SK-N-SH (cell line): ENCODE measurements around the gene PLA2G6. TPM values are rescaled to one million over a fixed set of nuclear protein-coding genes. Genes with fewer than 3 reads are reported as not detected.

ENCODE experiments used
- CTCF ChIA-PET: fragments of 300-600, 350-600 bp; formaldehyde crosslinking; extraction: SDS; loops from one replicate; lab custom pipeline; 2021; lab: Yijun Ruan, JAX
- POLR2A ChIA-PET: fragments of 350-600 bp; sonication (Branson Sonifier 250); formaldehyde crosslinking; extraction: SDS; loops from one replicate; lab custom pipeline; 2020; ENCODE audit warnings: antibody characterized with exemption, inconsistent platforms; lab: Yijun Ruan, JAX
- DNase-seq: peaks from one replicate; pipeline ENCODE4 v3.0.0; 2012
- H2AFZ ChIP-seq: fragments of 200-600 bp; sonication (generic); 2 replicates; pipeline ENCODE4 v1.8.1; 2016; ENCODE audit warnings: antibody characterized with exemption, mild to moderate bottlenecking, low read depth
- H3F3A ChIP-seq: fragments of 200-600 bp; sonication (generic); replicated peaks from 2 replicates; pipeline ENCODE3; 2016; ENCODE audit warnings: antibody characterized with exemption, mild to moderate bottlenecking; ENCODE audit not compliant: insufficient read depth
- H3K27ac ChIP-seq, 2 experiments: fragments of 200-500 bp in 1 of 2; fragments of 200-600 bp in 1 of 2; sonication (Bioruptor generic) in 1 of 2; sonication (generic), shearing (Covaris generic) in 1 of 2; 2 replicates each; pipeline versions ENCODE4 v1.5.1 to v1.6.1; 2014 to 2016; ENCODE audit warnings: low read depth in 2 of 2, inconsistent platforms in 1 of 2, low read length in 1 of 2, mild to moderate bottlenecking in 1 of 2, mixed read lengths in 1 of 2
- H3K27me3 ChIP-seq: fragments of 200-600 bp; sonication (generic), shearing (Covaris generic); 2 replicates; pipeline ENCODE4 v1.6.1; 2016; ENCODE audit warnings: mixed run types; ENCODE audit not compliant: insufficient read depth
- H3K36me3 ChIP-seq, 2 experiments: fragments of 200-500 bp in 1 of 2; fragments of 200-600 bp in 1 of 2; sonication (Bioruptor generic) in 1 of 2; sonication (generic) in 1 of 2; replicated peaks in 1 of 2; 2 replicates each; pipeline versions ENCODE3 to v1.5.1; 2014 to 2016; ENCODE audit warnings: low read length in 1 of 2, mild to moderate bottlenecking in 1 of 2; ENCODE audit not compliant: insufficient read depth in 2 of 2, control insufficient read depth in 1 of 2
- H3K4me1 ChIP-seq, 2 experiments: fragments of 200-500 bp in 1 of 2; fragments of 200-600 bp in 1 of 2; sonication (Bioruptor generic) in 1 of 2; sonication (generic), shearing (Covaris generic) in 1 of 2; 2 replicates each; pipeline versions ENCODE4 v1.5.1 to v1.6.1; 2014 to 2016; ENCODE audit warnings: low read depth in 1 of 2, low read length in 1 of 2, mixed run types in 1 of 2; ENCODE audit not compliant: insufficient read depth in 2 of 2, control insufficient read depth in 1 of 2
- H3K4me2 ChIP-seq: fragments of 200-600 bp; sonication (generic), shearing (Covaris generic); 2 replicates; pipeline ENCODE4 v1.6.1; 2017; ENCODE audit warnings: mixed run types
- H3K4me3 ChIP-seq, 2 experiments: fragments of 200-500 bp in 1 of 2; fragments of 200-600 bp in 1 of 2; sonication (Bioruptor generic) in 1 of 2; sonication (generic), shearing (Covaris generic) in 1 of 2; 2 replicates each; pipeline versions ENCODE4 v1.5.1 to v1.8.1; 2014 to 2016; ENCODE audit warnings: low read depth in 2 of 2, inconsistent platforms in 1 of 2, low read length in 1 of 2, mild to moderate bottlenecking in 1 of 2, mixed read lengths in 1 of 2, moderate library complexity in 1 of 2
- H3K79me2 ChIP-seq: fragments of 200-600 bp; sonication (generic); 2 replicates; pipeline ENCODE4 v1.8.1; 2017; ENCODE audit warnings: mild to moderate bottlenecking; ENCODE audit not compliant: insufficient read depth
- H3K9ac ChIP-seq: fragments of 200-600 bp; sonication (generic); 2 replicates; pipeline ENCODE4 v1.6.1; 2017; ENCODE audit warnings: mixed run types
- H3K9me2 ChIP-seq: fragments of 200-600 bp; sonication (generic); 2 replicates; pipeline ENCODE4 v1.6.1; 2017; ENCODE audit warnings: mixed run types
- H3K9me3 ChIP-seq: fragments of 200-600 bp; sonication (generic); 2 replicates; pipeline ENCODE4 v1.6.1; 2017; ENCODE audit warnings: mixed run types, mild to moderate bottlenecking, moderate library complexity
- H4K20me1 ChIP-seq: fragments of 200-600 bp; sonication (generic); 2 replicates; pipeline ENCODE4 v1.6.1; 2017; ENCODE audit warnings: mild to moderate bottlenecking, mixed run types; ENCODE audit not compliant: insufficient read depth
- EP300 ChIP-seq, 2 experiments: IDR thresholded peaks; 2 replicates each; pipeline versions ENCODE4 v1.4.0 to v1.6.1; 2012; ENCODE audit warnings: borderline replicate concordance in 1 of 2, low read depth in 1 of 2, low read length in 1 of 2
- EZH2phosphoT487 ChIP-seq: fragments of 200-600 bp; sonication (generic); IDR thresholded peaks from 2 replicates; pipeline ENCODE4 v1.6.1; 2017; ENCODE audit warnings: low read depth, mixed run types, mild to moderate bottlenecking, antibody characterized with exemption, moderate library complexity, borderline replicate concordance
- FOXJ3 ChIP-seq: sonication (generic); formaldehyde crosslinking; IDR thresholded peaks from 2 replicates; pipeline ENCODE4 v1.5.1; 2020; ENCODE audit warnings: mild to moderate bottlenecking, missing genetic modification reagents
- IRF3 ChIP-seq: fragments of 150-350 bp; IDR thresholded peaks from 2 replicates; pipeline ENCODE4 v1.6.1; 2016; ENCODE audit warnings: mild to moderate bottlenecking, low read depth, low read length
- JUND ChIP-seq: IDR thresholded peaks from 2 replicates; pipeline ENCODE4 v1.4.0; 2012
- RAD21 ChIP-seq: IDR thresholded peaks from 2 replicates; pipeline ENCODE4 v1.6.1; 2012; ENCODE audit warnings: mild to moderate bottlenecking, low read length
- RCOR1 ChIP-seq: fragments of 150-350 bp; IDR thresholded peaks from 2 replicates; pipeline ENCODE4 v1.6.1; 2017; ENCODE audit warnings: antibody characterized with exemption, low read length
- TEAD4 ChIP-seq: IDR thresholded peaks from 2 replicates; pipeline ENCODE4 v1.4.0; 2012; ENCODE audit warnings: mild to moderate bottlenecking, borderline replicate concordance; ENCODE audit not compliant: insufficient read depth
- USF1 ChIP-seq: IDR thresholded peaks from 2 replicates; pipeline ENCODE4 v1.4.0; 2012; ENCODE audit warnings: low read depth, borderline replicate concordance
- WGBS: methylation state at CpG from one replicate; pipeline ENCODE4 v1.1.6; 2017; ENCODE audit warnings: low lambda C conversion rate; 5-methylcytosine and 5-hydroxymethylcytosine counted together
- polyA plus RNA-seq, 3 experiments: library from polyadenylated mRNA; depleted of rRNA; stranded (reverse); fragments of >200 nt; gene quantifications; 2 replicates each; pipeline ENCODE4 v1.2.3, GENCODE V29; 2012
- TF ChIP-seq, protein P1 (sequence below): IDR thresholded peaks from 2 replicates; pipeline ENCODE4 v1.4.0; 2012; ENCODE audit warnings: low read depth, borderline replicate concordance
- TF ChIP-seq, protein P2 (sequence below): IDR thresholded peaks from 2 replicates; pipeline ENCODE4 v1.6.1; 2012; ENCODE audit warnings: mild to moderate bottlenecking, low read depth, low read length, moderate library complexity
- TF ChIP-seq, protein P3 (sequence below): fragments of 150-350 bp; IDR thresholded peaks from 2 replicates; pipeline ENCODE4 v1.6.1; 2017; ENCODE audit warnings: antibody characterized with exemption, low read length, low read depth, borderline replicate concordance

Gene PLA2G6
- polyA plus RNA-seq, 1 of the 3 experiments (the other 2 are of a cell fraction), result 10.5 TPM

DNA sequence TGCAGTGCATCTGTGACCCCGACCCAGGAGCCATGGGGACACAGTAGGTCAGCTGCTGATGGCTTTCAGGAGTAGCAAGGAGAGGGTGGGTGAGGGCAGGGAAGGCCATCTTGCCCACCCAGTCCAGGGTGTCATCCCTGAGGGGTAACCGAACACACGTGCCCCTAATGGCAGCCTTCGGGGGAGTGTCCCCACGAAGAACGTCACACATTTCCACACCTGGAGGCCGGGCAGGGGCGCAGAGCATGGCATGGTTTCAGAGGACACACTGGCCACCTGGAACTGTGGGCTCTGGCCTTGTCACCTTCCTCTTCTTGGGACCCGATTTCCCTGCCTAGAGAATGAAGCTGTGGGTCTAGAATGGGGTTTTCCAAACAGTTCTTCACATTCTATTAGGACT is 51.8 kb downstream of the PLA2G6 start:
- POLR2A ChIA-PET, result no interaction called here
- no peaks in the 10 kb centered on the region for H3K9me3 ChIP-seq
- H3K4me1 ChIP-seq, result no peaks in the 10 kb centered on the region
- no peak overlapping the region for H3K4me2 ChIP-seq
- CTCF ChIA-PET, result no interaction called here
- H3K4me3 ChIP-seq, result no peak overlapping the region
- WGBS, result 88% methylated on average over 4 of the region's 9 CpGs
- H3K9ac ChIP-seq, result no peak overlapping the region
- no peaks in the 10 kb centered on the region for H3K9me2 ChIP-seq
- no peak for DNase-seq
- H3K79me2 ChIP-seq, result no peaks in the 10 kb centered on the region
- H3K36me3 ChIP-seq, result no peaks in the 10 kb centered on the region
- H3F3A ChIP-seq, result no peaks in the 10 kb centered on the region
- H4K20me1 ChIP-seq, result no peaks in the 10 kb centered on the region
- TF ChIP-seq EZH2phosphoT487 (no peak), TEAD4 (no peak), FOXJ3 (CRISPR knock-in tag) (no peak), JUND (no peak), IRF3 (no peak), RCOR1 (no peak), USF1 (no peak), EP300 (IDR thresholded peaks at IDR 0.05; ENCODE audit: borderline replicate concordance in 1 of 2, low read depth in 1 of 2, low read length in 1 of 2) (no peak), RAD21 (no peak)
- TF ChIP-seq, protein P1, sequence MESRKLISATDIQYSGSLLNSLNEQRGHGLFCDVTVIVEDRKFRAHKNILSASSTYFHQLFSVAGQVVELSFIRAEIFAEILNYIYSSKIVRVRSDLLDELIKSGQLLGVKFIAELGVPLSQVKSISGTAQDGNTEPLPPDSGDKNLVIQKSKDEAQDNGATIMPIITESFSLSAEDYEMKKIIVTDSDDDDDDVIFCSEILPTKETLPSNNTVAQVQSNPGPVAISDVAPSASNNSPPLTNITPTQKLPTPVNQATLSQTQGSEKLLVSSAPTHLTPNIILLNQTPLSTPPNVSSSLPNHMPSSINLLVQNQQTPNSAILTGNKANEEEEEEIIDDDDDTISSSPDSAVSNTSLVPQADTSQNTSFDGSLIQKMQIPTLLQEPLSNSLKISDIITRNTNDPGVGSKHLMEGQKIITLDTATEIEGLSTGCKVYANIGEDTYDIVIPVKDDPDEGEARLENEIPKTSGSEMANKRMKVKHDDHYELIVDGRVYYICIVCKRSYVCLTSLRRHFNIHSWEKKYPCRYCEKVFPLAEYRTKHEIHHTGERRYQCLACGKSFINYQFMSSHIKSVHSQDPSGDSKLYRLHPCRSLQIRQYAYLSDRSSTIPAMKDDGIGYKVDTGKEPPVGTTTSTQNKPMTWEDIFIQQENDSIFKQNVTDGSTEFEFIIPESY, result no peak
- TF ChIP-seq, protein P2, sequence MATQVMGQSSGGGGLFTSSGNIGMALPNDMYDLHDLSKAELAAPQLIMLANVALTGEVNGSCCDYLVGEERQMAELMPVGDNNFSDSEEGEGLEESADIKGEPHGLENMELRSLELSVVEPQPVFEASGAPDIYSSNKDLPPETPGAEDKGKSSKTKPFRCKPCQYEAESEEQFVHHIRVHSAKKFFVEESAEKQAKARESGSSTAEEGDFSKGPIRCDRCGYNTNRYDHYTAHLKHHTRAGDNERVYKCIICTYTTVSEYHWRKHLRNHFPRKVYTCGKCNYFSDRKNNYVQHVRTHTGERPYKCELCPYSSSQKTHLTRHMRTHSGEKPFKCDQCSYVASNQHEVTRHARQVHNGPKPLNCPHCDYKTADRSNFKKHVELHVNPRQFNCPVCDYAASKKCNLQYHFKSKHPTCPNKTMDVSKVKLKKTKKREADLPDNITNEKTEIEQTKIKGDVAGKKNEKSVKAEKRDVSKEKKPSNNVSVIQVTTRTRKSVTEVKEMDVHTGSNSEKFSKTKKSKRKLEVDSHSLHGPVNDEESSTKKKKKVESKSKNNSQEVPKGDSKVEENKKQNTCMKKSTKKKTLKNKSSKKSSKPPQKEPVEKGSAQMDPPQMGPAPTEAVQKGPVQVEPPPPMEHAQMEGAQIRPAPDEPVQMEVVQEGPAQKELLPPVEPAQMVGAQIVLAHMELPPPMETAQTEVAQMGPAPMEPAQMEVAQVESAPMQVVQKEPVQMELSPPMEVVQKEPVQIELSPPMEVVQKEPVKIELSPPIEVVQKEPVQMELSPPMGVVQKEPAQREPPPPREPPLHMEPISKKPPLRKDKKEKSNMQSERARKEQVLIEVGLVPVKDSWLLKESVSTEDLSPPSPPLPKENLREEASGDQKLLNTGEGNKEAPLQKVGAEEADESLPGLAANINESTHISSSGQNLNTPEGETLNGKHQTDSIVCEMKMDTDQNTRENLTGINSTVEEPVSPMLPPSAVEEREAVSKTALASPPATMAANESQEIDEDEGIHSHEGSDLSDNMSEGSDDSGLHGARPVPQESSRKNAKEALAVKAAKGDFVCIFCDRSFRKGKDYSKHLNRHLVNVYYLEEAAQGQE, result no peak
- TF ChIP-seq, protein P3, sequence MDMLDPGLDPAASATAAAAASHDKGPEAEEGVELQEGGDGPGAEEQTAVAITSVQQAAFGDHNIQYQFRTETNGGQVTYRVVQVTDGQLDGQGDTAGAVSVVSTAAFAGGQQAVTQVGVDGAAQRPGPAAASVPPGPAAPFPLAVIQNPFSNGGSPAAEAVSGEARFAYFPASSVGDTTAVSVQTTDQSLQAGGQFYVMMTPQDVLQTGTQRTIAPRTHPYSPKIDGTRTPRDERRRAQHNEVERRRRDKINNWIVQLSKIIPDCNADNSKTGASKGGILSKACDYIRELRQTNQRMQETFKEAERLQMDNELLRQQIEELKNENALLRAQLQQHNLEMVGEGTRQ, result no peak
- no peaks in the 10 kb centered on the region for H3K27me3 ChIP-seq
- H3K27ac ChIP-seq, result no peak overlapping the region
- H2AFZ ChIP-seq, result no peak overlapping the region
